Measurements from ENCODE around the gene ELOVL5.

DNA sequence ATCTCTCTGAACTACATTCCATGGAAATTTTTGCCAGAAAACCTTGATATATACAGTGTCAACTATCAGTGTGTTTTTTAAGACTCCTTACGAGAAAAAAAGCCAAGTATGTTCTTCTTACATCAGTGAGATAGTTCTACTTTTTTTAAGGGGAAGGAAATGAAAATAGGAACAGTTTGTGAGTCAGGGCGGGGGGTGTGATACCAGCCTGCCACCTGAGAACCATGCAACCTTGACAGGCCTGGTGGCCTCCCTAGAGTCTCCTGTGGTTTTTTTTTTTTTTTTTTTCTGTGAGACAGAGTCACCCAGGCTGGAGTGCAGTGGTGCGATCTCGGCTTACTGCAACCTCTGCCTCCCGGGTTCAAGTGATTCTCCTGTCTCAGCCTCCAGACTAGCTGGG is 103.8 kb downstream of the ELOVL5 start:
- no peak for TF ChIP-seq POLR2A (IDR thresholded peaks at IDR 0.05)
- TF ChIP-seq CTCF (IDR thresholded peaks at IDR 0.05) = no peak
- no peak for TF ChIP-seq EP300 (IDR thresholded peaks at IDR 0.05)
